NCI-H2029 treated with DMSO at 0.1 percent for 48 hours (cell line): ENCODE data around the gene FURIN.
"Not testable (repeated sequence)": the region's sequence is repeated elsewhere in the genome, so short reads cannot be mapped to it uniquely, and the experiment has no call there.

Source experiments
- DNase-seq: peaks from one replicate; lab custom pipeline; 2025; lab: John Stamatoyannopoulos, UW

FURIN gene

GRCh38 chr15:90916461-90916860, 48.1 kb downstream of the FURIN start:
- DNase-seq: no peak

DNA sequence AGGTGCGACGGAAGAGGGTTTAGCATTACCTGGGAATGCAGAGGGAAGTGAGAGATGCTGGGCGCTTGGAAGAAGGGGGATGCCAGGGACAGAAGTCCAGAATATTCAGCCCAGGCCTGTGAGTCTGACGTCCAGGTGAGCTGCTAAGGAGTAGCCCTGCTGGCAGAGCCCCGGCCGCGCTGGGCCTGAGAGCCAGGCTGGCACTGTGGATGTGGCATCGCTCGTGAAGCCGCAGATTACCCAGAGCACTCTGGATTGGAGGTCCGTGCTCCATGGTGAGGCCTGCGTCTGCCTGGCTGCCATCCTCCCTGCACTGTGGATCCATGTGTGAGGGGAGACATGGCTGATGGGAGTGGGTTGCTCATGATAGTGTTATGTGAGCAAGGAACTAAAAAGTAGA, 49.2 kb downstream of the FURIN start:
- DNase-seq: no peak

DNA sequence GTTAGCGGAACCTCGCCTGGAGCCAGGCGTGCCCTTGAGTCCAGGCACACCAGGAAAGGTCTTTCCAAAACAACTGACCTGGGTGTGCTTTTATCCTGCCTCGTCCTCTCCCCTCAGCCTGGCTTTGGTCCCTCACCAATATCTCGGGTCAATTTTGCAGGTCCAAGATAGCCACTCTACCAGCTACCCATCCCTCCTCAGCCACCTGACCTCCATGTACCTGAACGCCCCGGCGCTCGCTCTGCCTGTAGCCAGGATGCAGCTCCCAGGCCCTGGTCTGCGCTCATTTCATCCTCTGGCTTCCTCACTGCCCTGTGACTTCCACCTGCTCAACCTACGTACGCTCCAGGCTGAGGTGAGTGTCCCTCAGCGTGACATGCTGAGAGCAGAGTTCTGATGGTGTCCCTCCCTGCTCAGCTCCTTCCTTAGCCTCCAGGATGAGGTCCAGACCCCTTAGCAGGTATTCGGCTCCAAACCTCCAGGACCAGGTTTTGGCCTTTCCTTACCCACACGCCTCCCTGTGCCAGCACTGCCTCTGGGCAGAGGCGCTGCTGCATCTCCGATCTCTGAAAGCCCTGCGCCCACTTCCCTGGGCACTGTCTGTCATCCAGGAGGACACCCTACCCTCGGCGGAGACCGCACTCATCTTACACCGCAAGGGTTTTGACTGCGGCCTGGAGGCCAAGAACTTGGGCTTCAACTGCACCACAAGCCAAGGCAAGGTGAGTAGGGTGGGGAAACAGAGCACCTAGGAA, 49.8 kb downstream of the FURIN start:
- DNase-seq: no peak

DNA sequence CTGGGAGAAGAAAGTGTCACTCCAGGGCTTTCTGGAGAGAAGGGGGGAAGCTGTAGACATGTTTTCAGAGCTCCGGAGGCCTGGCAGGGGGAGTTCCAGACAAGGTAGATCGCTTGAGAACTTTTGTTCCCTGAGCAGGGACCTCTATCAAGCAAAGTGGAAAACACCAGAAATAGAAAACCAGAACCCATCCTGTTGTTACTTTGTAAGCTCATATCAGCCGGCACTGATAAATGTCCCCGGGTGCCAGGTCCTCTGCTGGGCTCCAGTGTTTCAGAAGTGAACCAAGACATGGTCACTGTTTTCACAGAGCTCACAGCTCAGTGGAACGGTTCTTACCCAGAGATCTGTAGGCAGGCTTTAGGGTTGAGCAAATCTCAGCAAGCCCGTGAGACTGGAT, 50.4 kb downstream of the FURIN start:
- DNase-seq: no peak

DNA sequence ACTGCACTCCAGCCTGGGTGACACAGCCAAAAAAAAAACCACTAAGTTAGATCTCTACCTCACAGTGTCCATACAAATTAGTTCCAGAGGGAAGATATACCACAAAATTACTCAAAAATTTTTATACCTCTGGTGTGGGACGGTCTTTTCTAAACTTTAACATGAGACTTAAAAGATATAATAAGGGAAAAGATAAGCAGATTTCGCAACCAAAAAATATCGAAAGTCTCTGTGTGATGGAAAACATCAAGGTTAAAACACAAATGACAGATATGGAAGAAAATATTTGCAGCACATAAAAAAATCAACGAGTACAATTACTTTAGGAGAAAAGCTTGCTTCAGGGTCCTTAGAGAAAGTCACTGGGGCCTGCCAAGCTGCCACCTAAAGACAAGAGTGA, 53.5 kb downstream of the FURIN start:
- no peak for DNase-seq

DNA sequence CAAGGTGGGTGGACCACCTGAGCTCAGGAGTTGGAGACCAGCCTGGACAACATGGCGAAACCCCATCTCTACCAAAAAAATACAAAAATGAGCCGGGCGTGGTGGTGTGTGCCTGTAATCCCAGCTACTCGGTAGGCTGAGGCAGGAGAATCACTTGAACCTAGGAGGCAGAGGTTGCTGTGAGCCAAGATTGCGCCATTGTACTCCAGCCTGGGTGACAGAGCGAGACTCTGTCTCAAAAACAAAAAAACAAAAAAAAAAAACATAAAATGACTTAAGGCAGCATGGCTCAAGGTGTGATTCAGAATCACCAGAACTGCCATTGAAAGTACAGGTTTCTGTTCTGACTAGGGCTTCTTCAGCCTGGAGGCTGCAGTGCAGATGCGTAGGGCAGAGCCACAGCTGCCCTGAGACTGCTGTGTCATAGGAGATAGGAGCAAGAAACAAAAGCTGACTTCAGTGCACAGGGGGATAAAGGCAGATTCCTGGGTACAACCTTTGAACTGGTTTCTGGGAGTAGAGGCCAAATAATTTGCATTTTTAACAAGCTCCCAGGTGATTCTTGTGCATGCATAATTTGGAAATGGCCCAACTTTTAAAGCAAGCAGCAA, 54.4 kb downstream of the FURIN start:
- DNase-seq: not testable (repeated sequence)

DNA sequence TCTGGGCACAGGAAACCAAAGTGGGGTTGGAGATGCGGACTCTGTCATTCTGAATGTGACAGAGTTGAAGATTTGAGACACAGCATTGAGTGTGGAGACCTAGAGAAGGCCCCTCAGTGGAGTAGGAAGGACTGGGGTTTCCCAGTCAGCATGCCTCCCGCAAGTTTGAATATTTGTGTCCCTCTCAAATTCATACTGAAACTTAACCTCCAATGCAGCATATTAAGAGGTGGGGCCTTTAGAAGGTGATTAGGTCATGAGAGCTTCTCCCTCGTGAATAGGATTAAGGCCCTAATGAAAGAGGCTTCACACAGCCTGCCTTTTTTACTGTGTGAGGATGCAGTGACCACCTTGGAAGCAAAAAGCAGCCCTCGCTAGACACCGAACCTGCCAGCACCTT, 56.0 kb downstream of the FURIN start:
- no peak for DNase-seq

DNA sequence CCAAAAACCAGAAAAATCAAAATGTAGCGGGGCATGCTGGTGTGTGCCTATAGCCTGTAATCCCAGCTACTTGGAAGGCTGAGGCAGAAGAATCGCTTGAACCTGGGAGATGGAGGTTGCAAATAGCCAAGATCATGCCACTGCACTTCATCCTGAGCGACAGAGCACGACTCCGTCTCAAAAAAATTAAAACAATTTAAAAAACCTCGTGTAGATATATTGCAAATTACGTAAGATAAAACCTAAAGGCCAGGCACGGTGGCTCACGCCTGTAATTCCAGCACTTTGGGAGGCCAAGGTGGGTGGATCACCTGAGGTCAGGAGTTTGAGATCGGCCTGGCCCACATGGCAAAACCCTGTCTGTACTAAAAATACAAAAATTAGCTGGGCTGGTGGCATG, 58.4 kb downstream of the FURIN start:
- not testable (repeated sequence) for DNase-seq

DNA sequence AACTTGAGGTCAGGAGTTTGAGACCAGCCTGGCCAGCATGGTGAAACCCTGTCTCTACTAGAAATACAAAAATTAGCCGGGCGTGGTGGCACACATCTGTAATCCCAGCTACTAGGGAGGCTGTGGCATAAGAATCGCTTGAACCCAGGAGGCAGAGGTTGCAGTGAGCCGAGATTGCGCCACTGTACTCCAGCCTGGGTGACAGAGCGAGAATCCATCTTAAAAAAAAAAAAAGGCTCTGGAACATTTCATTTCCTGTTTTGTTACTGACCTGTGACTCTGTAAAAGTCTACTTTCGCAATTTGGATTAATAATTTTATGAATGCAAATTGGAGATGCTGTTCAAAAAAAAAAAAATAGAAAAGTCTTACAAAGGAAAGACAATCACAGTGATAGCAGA, 59.7 kb downstream of the FURIN start:
- DNase-seq: not testable (repeated sequence)

- DNase-seq: no peak
Observed at GRCh38 chr15:90929246-90930019, 61.0 kb downstream of the FURIN start.

GRCh38 chr15:90930861-90931574, 62.6 kb downstream of the FURIN start:
- no peak for DNase-seq

DNA sequence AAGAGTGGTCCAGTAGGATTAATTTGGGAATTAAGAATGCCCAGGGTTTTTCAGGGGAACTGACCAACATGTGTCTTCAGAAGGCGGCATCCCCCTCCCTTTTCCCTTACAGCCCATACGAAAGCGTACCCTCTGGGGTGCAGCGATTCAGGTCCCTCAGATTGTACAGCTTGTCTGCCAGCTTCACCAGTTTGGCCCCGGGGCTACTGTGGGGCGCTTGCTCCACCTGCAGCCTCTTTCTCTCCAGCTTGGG, 63.1 kb downstream of the FURIN start:
- no peak for DNase-seq

- no peak for DNase-seq
Observed at GRCh38 chr15:90931828-90932659, 63.7 kb downstream of the FURIN start, which contains the start of gene HDDC3. Gene HDDC3, minus strand, starts transcription at chr15:90932549. Its CDS starts 9 bp downstream, at chr15:90932540.

DNA sequence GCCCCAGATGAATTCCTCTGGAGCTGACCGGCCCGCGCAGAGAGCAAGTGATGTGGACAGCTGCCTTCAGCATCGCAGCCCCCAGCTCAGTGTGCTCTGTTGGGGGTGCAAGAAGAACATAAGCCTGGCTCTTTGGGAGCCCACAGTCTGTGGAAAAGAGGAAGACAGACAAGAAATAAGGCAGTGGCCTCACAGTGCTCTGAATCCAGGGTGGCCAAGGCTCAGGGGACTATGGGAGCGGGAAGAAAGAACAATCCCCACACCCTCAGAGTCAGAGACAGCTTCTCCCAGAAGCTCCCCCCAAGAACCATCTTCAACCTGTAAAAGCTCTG, 64.2 kb downstream of the FURIN start:
- DNase-seq: no peak
